ENCODE results near the gene GPC5. TPM values are rescaled to one million over a fixed set of nuclear protein-coding genes. Genes with fewer than 3 reads are reported as not detected.

The GPC5 gene
- total RNA-seq, 1 donor from 2014 or later: 10.2 TPM

GRCh38 chr13:91722267-91722884, 324.0 kb downstream of the GPC5 start:
- Mint-ChIP-seq H3K9me3 (ENCODE audit: unreplicated experiment) (no peaks in the 10 kb centered on the region), H3K27me3 (ENCODE audit: unreplicated experiment) (no peaks in the 10 kb centered on the region)
- no peak for DNase-seq

GRCh38 chr13:91724591-91724990, 326.2 kb downstream of the GPC5 start:
- no peak for DNase-seq
- no peak for TF ChIP-seq CTCF (IDR thresholded peaks at IDR 0.05; ENCODE audit: partially characterized antibody, unreplicated experiment)
- Mint-ChIP-seq H3K27ac (ENCODE audit: unreplicated experiment) (no peak overlapping the region), H3K36me3 (ENCODE audit: unreplicated experiment) (no peaks in the 10 kb centered on the region), H3K4me3 (ENCODE audit: unreplicated experiment) (no peak overlapping the region), H3K4me1 (ENCODE audit: low read depth, unreplicated experiment) (peaks cover 10% of the 10 kb centered on the region), H3K27me3 (ENCODE audit: unreplicated experiment) (no peaks in the 10 kb centered on the region), H3K9me3 (ENCODE audit: unreplicated experiment) (no peaks in the 10 kb centered on the region)

More at GRCh38 chr13:91722267-91722884, 324.0 kb downstream of the GPC5 start:
- Mint-ChIP-seq H3K4me3 (ENCODE audit: unreplicated experiment) (no peak overlapping the region), H3K4me1 (ENCODE audit: low read depth, unreplicated experiment) (peaks cover 14% of the 10 kb centered on the region), H3K27ac (ENCODE audit: unreplicated experiment) (no peak overlapping the region), H3K36me3 (ENCODE audit: unreplicated experiment) (no peaks in the 10 kb centered on the region)
- TF ChIP-seq CTCF (IDR thresholded peaks at IDR 0.05; ENCODE audit: partially characterized antibody, unreplicated experiment): peak; percentile 94

- Mint-ChIP-seq H3K4me3 (ENCODE audit: unreplicated experiment) (no peak overlapping the region), H3K36me3 (ENCODE audit: unreplicated experiment) (no peaks in the 10 kb centered on the region), H3K9me3 (ENCODE audit: unreplicated experiment) (no peaks in the 10 kb centered on the region), H3K27ac (ENCODE audit: unreplicated experiment) (no peak overlapping the region), H3K27me3 (ENCODE audit: unreplicated experiment) (no peaks in the 10 kb centered on the region), H3K4me1 (ENCODE audit: low read depth, unreplicated experiment) (peaks cover 8% of the 10 kb centered on the region)
- no peak for TF ChIP-seq CTCF (IDR thresholded peaks at IDR 0.05; ENCODE audit: partially characterized antibody, unreplicated experiment)
- DNase-seq: no peak
These were observed 327.2 kb downstream of the GPC5 start for GRCh38 chr13:91725646-91726045.

- Mint-ChIP-seq H3K4me1 (ENCODE audit: low read depth, unreplicated experiment) (peaks cover 4% of the 10 kb centered on the region), H3K36me3 (ENCODE audit: unreplicated experiment) (no peaks in the 10 kb centered on the region), H3K9me3 (ENCODE audit: unreplicated experiment) (no peaks in the 10 kb centered on the region), H3K27me3 (ENCODE audit: unreplicated experiment) (no peaks in the 10 kb centered on the region), H3K27ac (ENCODE audit: unreplicated experiment) (no peak overlapping the region), H3K4me3 (ENCODE audit: unreplicated experiment) (no peak overlapping the region)
- DNase-seq: no peak
- no peak for TF ChIP-seq CTCF (IDR thresholded peaks at IDR 0.05; ENCODE audit: partially characterized antibody, unreplicated experiment)
These were observed 328.2 kb downstream of the GPC5 start for GRCh38 chr13:91726671-91727070.

GRCh38 chr13:91729859-91730258, 331.4 kb downstream of the GPC5 start:
- H3K4me3 Mint-ChIP-seq (ENCODE audit: unreplicated experiment): no peak overlapping the region
- H3K4me1 Mint-ChIP-seq (ENCODE audit: low read depth, unreplicated experiment): no peaks in the 10 kb centered on the region
- no peak for DNase-seq
- no peak for TF ChIP-seq CTCF (IDR thresholded peaks at IDR 0.05; ENCODE audit: partially characterized antibody, unreplicated experiment)
- no peaks in the 10 kb centered on the region for H3K9me3 Mint-ChIP-seq (ENCODE audit: unreplicated experiment)
- H3K27me3 Mint-ChIP-seq (ENCODE audit: unreplicated experiment): no peaks in the 10 kb centered on the region
- no peak overlapping the region for H3K27ac Mint-ChIP-seq (ENCODE audit: unreplicated experiment)
- peaks cover 9% of the 10 kb centered on the region for H3K36me3 Mint-ChIP-seq (ENCODE audit: unreplicated experiment)

Measured in glutamatergic neuron (in vitro differentiated cells).